ENCODE measurements around the gene PHF21B. TPM values are rescaled to one million over a fixed set of nuclear protein-coding genes. Genes with fewer than 3 reads are reported as not detected.

The PHF21B gene
- total RNA-seq, 1 donor from 2014 or later = 1.2 TPM

DNA sequence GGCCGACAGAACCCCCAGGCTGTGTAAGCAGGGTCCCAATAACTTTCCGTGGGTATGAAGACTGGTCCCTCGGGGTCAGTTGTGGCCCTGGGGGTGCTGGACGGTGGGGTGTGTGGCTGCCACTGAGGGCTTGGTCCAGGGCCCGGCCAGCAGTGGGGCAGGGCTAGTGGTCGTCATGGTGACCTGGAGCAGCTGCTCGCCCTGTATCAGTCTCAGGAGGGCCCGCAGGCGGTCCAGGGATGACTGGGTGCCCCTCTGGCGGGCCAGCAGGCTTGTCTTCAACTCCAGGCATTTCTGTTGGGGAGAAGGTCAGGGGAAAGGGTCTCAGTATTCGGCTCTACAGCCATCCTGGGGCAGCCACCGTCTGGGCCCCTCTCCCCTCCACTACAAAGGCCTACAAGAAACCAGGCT, 126.8 kb downstream of the PHF21B start:
- no peaks in the 10 kb centered on the region for H3K9me3 Mint-ChIP-seq
- DNase-seq (ENCODE audit: low spot score) = no peak
- no peaks in the 10 kb centered on the region for H3K36me3 Mint-ChIP-seq (ENCODE audit: low read depth)
- H3K27ac Mint-ChIP-seq = no peak overlapping the region
- no peak overlapping the region for H3K4me3 Mint-ChIP-seq (ENCODE audit: low read depth)
- H3K4me1 Mint-ChIP-seq (ENCODE audit: low read depth) = no peaks in the 10 kb centered on the region
- intact Hi-C loops (cut with micrococcal nuclease) = no loop called here
- no peaks in the 10 kb centered on the region for H3K27me3 Mint-ChIP-seq (ENCODE audit: low read depth)

DNA sequence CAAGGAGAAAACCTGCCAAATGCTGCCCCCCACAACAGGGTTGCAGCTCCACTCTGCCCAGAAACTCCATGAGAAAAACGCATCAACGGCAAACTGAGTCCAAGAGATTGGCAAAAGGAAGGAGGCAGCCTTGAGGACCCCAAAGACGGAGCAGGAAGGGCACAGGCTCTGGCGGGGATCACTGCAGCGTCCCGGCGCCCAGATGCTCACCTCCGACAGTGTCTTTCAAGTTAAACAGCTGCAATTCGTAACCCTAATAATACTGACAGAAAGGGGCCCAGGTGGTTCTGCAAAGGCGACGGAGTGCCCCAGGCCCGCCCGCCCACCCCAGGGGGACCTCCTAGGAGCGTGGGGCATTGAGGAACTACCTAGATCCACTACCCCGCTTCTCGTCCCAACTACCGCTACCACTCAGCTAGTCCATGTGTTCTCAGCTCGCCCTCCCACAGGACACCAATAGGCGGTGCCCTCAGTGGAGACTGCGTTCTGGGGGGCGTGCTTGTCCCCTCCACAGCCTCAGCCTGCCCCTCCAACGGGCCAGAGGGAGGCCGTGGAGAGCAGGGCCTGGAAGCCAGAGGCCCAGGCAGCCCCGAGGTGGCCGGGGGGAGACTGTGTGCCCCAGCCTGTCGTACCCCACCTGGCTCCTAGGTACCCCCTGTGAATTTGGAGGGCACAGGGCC, 127.4 kb downstream of the PHF21B start:
- no peak overlapping the region for H3K4me3 Mint-ChIP-seq (ENCODE audit: low read depth)
- no peaks in the 10 kb centered on the region for H3K4me1 Mint-ChIP-seq (ENCODE audit: low read depth)
- DNase-seq (ENCODE audit: low spot score) = no peak
- H3K27me3 Mint-ChIP-seq (ENCODE audit: low read depth) = no peaks in the 10 kb centered on the region
- no peaks in the 10 kb centered on the region for H3K9me3 Mint-ChIP-seq
- no peak overlapping the region for H3K27ac Mint-ChIP-seq
- intact Hi-C loops (cut with micrococcal nuclease) = no loop called here
- no peaks in the 10 kb centered on the region for H3K36me3 Mint-ChIP-seq (ENCODE audit: low read depth)

DNA sequence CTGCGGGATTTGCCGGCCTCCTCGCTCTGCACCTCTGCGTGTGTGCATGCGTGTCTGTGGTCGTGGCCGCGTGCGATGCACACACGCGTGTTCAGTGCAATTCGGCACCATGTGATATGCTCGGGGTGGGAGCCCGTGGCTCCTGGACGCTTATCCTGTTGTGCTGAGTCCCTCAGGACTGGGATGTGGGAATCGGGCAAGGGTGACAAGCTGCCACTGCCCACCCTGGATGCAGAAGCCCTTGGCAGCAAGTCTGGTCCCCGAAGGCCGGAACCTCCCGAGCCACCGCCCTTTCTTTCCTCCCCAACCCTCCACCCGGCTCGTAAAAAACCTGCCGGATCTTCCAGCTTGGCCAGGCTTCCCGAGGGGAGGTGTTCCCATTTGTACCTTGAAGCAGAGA, 128.2 kb downstream of the PHF21B start:
- Mint-ChIP-seq H3K36me3 (ENCODE audit: low read depth) (no peaks in the 10 kb centered on the region), H3K27me3 (ENCODE audit: low read depth) (no peaks in the 10 kb centered on the region), H3K9me3 (no peaks in the 10 kb centered on the region), H3K4me3 (ENCODE audit: low read depth) (no peak overlapping the region), H3K4me1 (ENCODE audit: low read depth) (no peaks in the 10 kb centered on the region), H3K27ac (no peak overlapping the region)
- intact Hi-C loops (cut with micrococcal nuclease) = no loop called here
- DNase-seq (ENCODE audit: low spot score) = no peak

DNA sequence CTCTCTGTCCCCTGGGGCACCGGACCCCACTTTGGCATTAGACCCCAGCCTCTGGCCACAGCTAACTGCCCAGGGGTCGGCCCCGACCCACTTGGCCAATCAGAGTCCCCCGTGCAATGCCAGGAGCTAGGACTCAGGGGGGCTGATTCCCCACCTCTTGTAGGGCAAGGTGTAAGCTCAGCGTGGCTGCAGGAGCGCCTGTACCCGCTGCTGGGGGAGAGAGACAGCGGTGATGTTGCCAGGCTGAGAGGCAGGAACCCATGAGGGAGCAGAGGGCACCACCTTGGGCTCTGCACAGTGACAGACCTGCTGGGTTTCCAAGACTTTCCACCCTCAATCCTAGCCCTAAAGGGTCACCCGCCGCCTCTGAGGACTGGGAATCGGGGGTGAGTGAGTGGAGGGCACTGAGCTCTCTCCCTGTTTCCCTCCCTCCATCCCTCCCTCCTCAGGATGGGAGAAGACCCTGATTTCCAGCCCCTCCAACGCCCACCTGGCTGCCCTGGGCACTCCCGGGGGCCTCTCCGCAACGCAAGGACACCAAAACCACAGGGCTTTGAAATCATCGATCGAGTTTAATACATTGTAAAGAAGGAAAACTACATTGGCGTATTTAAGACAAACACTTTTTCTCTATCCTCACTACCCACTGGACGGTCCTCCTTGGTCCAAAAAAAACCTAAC, 129.1 kb downstream of the PHF21B start:
- H3K4me1 Mint-ChIP-seq (ENCODE audit: low read depth) = no peaks in the 10 kb centered on the region
- no peaks in the 10 kb centered on the region for H3K27me3 Mint-ChIP-seq (ENCODE audit: low read depth)
- no peak overlapping the region for H3K27ac Mint-ChIP-seq
- H3K4me3 Mint-ChIP-seq (ENCODE audit: low read depth) = no peak overlapping the region
- H3K9me3 Mint-ChIP-seq = no peaks in the 10 kb centered on the region
- intact Hi-C loops (cut with micrococcal nuclease) = no loop called here
- H3K36me3 Mint-ChIP-seq (ENCODE audit: low read depth) = no peaks in the 10 kb centered on the region
- no peak for DNase-seq (ENCODE audit: low spot score)

DNA sequence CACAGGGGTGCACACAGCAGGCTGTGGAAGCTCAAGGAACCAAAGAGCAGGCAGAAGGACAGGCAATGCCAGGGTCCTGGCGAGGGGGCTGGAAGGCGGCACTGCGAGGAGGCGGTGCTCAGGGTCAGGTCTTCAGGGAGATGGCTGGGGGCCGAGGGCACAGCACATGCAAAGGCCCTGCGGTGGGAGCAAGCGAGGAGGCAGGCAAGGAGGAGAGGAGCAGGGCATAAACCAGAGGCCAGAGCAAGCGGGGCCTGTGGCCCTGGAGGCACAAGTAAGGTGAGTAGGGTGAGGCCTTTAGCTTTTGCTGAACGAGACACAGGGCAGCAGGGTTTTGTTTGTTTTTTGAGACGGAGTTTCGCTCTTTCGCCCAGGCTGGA, 130.5 kb downstream of the PHF21B start:
- Mint-ChIP-seq H3K4me3 (ENCODE audit: low read depth) (no peak overlapping the region), H3K36me3 (ENCODE audit: low read depth) (no peaks in the 10 kb centered on the region), H3K27ac (no peak overlapping the region), H3K4me1 (ENCODE audit: low read depth) (no peaks in the 10 kb centered on the region), H3K27me3 (ENCODE audit: low read depth) (no peaks in the 10 kb centered on the region), H3K9me3 (no peaks in the 10 kb centered on the region)
- intact Hi-C loops (cut with micrococcal nuclease) = no loop called here
- no peak for DNase-seq (ENCODE audit: low spot score)

DNA sequence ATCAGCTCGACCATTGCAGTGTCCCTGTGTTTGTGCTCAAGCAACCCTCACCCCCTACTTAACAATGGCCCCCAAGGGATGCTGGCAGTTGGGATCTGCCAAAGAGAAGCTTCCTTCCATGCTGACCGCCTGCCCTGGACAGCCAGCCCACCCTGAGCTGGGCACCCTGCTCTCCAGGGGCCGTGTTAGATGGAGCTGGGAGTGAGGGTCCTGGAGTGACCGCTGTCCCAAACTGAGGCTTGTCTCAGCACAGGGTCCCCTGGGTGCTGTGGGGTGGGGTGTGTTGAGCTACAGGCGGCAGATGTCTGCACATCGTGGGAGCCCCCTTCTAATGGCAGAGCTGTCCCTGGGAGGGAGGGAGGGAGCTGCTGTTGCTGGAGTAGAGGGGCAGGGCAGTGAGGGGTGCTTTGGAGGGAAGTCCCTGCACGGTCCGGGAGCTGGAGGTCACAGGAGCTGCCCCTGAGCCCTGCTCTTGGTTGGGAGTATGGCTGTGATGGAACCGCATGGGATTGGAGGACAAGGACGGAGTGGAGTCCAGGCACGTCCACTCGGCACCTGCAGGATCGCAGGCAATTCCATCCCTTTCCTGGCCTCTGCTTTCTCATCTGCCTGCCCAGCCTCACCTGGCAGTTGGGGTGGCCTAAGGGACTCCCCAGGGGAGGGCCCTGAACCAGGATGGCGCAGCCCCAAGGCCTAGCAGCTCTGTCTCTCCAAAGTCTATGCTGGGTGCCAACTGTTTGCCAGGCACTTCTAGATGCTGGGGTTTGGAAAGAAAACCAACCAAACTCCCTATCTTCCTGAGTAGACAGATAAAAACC, 131.1 kb downstream of the PHF21B start:
- no peak overlapping the region for H3K27ac Mint-ChIP-seq
- H3K27me3 Mint-ChIP-seq (ENCODE audit: low read depth) = no peaks in the 10 kb centered on the region

DNA sequence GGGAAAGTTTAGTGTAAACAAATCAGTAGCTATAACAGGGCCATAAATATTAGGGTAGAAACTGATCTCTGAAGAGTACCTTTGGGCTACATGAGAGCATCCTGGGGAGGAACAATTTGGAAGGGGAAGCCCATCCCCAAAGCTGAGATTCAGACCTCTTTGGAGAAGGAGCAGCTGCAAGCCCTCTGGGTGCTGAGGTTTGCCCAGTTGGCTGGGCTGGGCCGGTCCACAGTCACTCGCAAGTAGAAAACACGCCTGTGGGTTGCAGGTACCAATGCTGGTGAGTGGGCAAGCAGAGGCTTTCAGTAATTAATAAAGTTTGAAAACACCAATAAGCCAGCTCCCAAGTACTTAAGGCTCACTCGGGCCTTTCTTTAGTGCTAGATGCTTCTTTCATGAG, 132.9 kb downstream of the PHF21B start:
- Mint-ChIP-seq H3K9me3 (no peaks in the 10 kb centered on the region), H3K27me3 (ENCODE audit: low read depth) (no peaks in the 10 kb centered on the region), H3K4me1 (ENCODE audit: low read depth) (no peaks in the 10 kb centered on the region), H3K36me3 (ENCODE audit: low read depth) (no peaks in the 10 kb centered on the region), H3K4me3 (ENCODE audit: low read depth) (no peak overlapping the region), H3K27ac (no peak overlapping the region)
- no peak for DNase-seq (ENCODE audit: low spot score)
- intact Hi-C loops (cut with micrococcal nuclease) = no loop called here

More for the DNA sequence above, 131.1 kb downstream of the PHF21B start:
- no peak for DNase-seq (ENCODE audit: low spot score)
- no peaks in the 10 kb centered on the region for H3K9me3 Mint-ChIP-seq
- H3K4me3 Mint-ChIP-seq (ENCODE audit: low read depth) = no peak overlapping the region
- intact Hi-C loops (cut with micrococcal nuclease) = no loop called here
- H3K4me1 Mint-ChIP-seq (ENCODE audit: low read depth) = no peaks in the 10 kb centered on the region
- H3K36me3 Mint-ChIP-seq (ENCODE audit: low read depth) = no peaks in the 10 kb centered on the region

DNA sequence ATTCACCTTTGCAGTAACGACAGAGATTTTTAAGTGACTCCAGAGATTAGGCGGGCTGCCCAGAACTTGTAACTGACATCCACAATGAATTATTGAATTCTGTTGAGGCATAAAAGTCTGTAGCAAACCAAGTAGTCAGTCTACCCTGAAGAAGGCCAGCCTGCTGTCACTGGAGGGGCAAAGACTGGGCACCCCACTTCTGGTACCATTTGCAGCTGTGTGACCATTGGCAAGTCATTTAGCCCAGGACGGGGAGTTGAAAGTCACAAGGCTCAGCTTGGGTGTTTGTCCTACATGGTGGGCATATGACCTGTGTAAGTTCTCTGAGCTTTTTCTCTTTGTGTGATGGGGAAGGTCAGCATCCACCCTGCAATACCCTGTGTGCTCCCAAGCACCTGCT, 138.0 kb downstream of the PHF21B start:
- DNase-seq (ENCODE audit: low spot score) = no peak
- intact Hi-C loops (cut with micrococcal nuclease) = no loop called here
- Mint-ChIP-seq H3K9me3 (no peaks in the 10 kb centered on the region), H3K27ac (no peak overlapping the region), H3K4me3 (ENCODE audit: low read depth) (no peak overlapping the region), H3K27me3 (ENCODE audit: low read depth) (no peaks in the 10 kb centered on the region), H3K4me1 (ENCODE audit: low read depth) (no peaks in the 10 kb centered on the region), H3K36me3 (ENCODE audit: low read depth) (no peaks in the 10 kb centered on the region)

DNA sequence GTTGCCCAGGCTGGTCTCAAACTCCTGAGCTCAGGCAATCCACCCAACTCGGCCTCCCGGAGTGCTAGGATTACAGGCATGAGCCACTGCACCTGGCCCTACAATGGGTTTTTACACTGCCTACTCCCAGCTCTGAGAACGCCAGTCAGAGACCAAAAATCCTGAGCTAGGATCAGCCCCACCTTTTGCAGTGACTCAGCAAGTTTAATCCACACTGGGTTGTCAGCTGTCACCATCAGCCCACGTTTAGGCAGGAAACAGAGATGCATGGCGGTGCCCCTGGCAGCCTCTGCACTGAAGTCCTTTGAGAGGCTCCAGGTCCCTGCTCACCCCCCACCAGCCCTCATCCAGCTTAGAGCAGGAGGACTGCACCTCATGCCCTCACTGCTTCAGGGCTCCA, 139.8 kb downstream of the PHF21B start:
- Mint-ChIP-seq H3K27me3 (ENCODE audit: low read depth) (no peaks in the 10 kb centered on the region), H3K4me3 (ENCODE audit: low read depth) (no peak overlapping the region), H3K27ac (no peak overlapping the region), H3K36me3 (ENCODE audit: low read depth) (no peaks in the 10 kb centered on the region), H3K4me1 (ENCODE audit: low read depth) (no peaks in the 10 kb centered on the region), H3K9me3 (no peaks in the 10 kb centered on the region)
- intact Hi-C loops (cut with micrococcal nuclease) = no loop called here
- no peak for DNase-seq (ENCODE audit: low spot score)

DNA sequence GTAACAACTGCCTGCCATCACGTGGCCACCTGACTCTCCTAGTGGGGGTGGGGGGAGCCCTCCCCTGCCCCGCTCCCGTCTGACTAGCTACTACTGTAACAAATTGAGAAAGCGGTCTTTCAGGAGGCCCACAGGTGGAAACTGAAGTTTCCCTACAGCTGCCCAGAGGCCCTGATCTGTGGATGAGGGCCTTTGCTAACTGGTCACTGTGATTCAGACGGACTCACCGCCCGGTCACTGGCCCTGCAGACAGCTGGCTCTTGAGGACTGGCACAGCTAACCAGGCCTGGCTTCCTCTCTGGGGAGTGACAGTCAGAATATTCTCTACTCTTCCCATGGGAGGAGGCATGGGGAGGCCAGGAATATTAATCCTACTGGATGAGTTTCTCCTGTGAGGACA, 140.6 kb downstream of the PHF21B start:
- Mint-ChIP-seq H3K4me3 (ENCODE audit: low read depth) (no peak overlapping the region), H3K9me3 (no peaks in the 10 kb centered on the region), H3K4me1 (ENCODE audit: low read depth) (no peaks in the 10 kb centered on the region), H3K27ac (no peak overlapping the region), H3K27me3 (ENCODE audit: low read depth) (no peaks in the 10 kb centered on the region), H3K36me3 (ENCODE audit: low read depth) (no peaks in the 10 kb centered on the region)
- intact Hi-C loops (cut with micrococcal nuclease) = no loop called here
- DNase-seq (ENCODE audit: low spot score) = no peak

DNA sequence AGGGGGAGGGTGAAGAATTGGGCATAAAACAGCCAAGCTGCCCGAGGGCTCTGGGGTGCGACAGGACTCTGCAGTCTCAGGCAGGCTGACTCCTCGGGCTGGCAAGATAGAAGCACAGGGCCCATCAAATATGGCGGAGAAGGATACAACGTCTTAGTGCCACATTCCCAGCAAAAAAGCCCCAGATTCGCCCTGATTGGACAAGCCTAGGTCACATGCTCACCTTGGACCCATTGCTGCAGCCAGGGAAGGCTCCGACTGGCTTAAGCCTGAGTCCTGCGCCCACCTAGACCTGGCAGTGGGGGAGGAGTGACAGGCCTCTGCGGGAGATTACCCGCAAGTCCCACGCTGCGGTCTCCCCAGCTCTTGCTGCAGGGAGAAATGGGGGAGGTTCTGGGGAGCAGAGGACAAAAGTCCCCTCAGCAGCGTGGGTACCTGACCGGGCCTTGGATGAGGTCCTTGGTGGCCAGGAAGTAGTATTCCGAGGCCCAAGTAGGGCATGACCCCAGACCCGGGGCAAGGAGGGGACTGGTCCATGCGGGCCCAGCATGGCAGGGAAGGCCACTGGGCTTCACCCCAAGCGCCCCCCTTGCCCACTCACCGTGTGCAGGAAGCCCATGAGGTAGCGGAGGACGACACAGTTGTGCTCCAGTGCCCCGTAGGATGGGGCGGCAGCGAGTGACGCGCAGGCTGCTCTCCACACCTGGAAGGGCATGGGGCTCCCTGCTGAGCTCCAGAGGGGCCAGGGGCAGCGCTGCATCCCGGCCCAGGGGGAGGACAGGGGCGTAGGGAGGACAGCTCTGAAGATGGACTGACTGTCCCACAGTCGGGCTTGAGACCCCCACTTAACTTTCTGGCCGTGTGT, 144.4 kb downstream of the PHF21B start:
- no peak overlapping the region for H3K27ac Mint-ChIP-seq
- no peak overlapping the region for H3K4me3 Mint-ChIP-seq (ENCODE audit: low read depth)
- no peaks in the 10 kb centered on the region for H3K9me3 Mint-ChIP-seq
- DNase-seq (ENCODE audit: low spot score) = no peak
- H3K36me3 Mint-ChIP-seq (ENCODE audit: low read depth) = no peaks in the 10 kb centered on the region
- H3K27me3 Mint-ChIP-seq (ENCODE audit: low read depth) = no peaks in the 10 kb centered on the region
- H3K4me1 Mint-ChIP-seq (ENCODE audit: low read depth) = no peaks in the 10 kb centered on the region
- intact Hi-C loops (cut with micrococcal nuclease) = no loop called here

DNA sequence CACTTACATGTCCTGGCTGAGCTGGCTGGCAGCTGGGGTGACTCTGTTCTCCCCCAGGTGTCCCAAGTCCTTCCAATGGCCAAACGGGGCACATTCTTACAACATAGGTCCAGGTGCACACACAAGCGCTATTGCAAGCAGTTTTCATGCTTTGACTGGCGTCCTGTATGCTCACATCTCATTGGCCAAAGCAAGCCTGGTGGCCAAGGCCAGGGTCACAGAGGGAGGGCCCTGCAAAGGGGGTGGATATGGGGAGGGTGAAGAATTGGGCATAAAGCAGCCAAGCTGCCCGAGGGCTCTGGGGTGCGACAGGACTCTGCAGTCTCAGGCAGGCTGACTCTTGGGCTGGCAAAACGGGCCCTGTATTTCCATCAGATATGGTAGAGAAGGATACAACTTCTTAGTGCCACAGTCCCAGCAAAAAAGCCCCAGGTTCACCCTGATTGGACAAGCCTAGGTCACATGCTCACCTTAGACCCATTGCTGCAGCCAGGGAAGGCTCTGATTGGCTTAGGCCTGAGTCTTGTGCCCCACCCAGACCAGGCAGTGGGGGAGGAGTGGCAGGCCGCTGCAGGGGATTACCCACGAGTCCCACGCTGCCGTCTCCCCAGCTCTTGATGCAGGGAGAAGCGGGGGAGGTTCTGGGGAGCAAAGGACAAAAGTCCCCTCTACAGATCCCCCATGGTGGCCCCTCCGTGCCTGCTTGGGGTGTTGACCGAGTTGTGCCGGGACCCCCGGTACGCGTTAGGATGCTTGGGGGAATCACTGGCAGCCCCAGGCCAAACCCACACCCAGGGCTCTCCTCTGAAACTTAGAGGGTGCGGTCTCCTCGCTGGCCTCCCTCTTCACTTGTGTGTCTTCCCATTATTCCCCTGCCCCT, 146.6 kb downstream of the PHF21B start:
- Mint-ChIP-seq H3K27me3 (ENCODE audit: low read depth) (no peaks in the 10 kb centered on the region), H3K36me3 (ENCODE audit: low read depth) (no peaks in the 10 kb centered on the region), H3K9me3 (no peaks in the 10 kb centered on the region), H3K4me1 (ENCODE audit: low read depth) (no peaks in the 10 kb centered on the region), H3K27ac (no peak overlapping the region), H3K4me3 (ENCODE audit: low read depth) (no peak overlapping the region)
- intact Hi-C loops (cut with micrococcal nuclease) = no loop called here
- no peak for DNase-seq (ENCODE audit: low spot score)

Measured in activated T-helper 2 cell treated with anti-CD3 and anti-CD28 coated beads, Interferon-gamma antibody, Interleukin-2, Interleukin-4, amounts not matched to agents 10 μg/mL and 5 μg/mL and 100 μg/mL, durations not matched to agents 14 hours and 24 hours and 36 hours (primary cell).